ENCODE results near the gene TAF11L13.
"Not testable (repeated sequence)": the region's sequence is repeated elsewhere in the genome, so short reads cannot be mapped to it uniquely, and the experiment has no call there.

Gene TAF11L13

GRCh38 chr5:17631788-17632187 lies at the start of gene TAF11L13:
TSS of gene TAF11L13 (plus strand) at chr5:17632088.
- DNase-seq (ENCODE audit: low spot score), result not testable (repeated sequence)

- not testable (repeated sequence) for DNase-seq (ENCODE audit: low spot score)
Observed at GRCh38 chr5:17585658-17586057, 46.2 kb upstream of the TAF11L13 start, which contains the start of gene TAF11L7. TSS of gene TAF11L7 (minus strand) at chr5:17585758.

GRCh38 chr5:17590860-17591259 lies 41.0 kb upstream of the TAF11L13 start, which contains the start of gene TAF11L8:
TSS of gene TAF11L8 (minus strand) at chr5:17590960.
- DNase-seq (ENCODE audit: low spot score), result not testable (repeated sequence)

- not testable (repeated sequence) for DNase-seq (ENCODE audit: low spot score)
Observed at GRCh38 chr5:17594255-17594654, 37.6 kb upstream of the TAF11L13 start, which contains the start of gene TAF11L9. TSS of gene TAF11L9 (minus strand) at chr5:17594394.

- not testable (repeated sequence) for DNase-seq (ENCODE audit: low spot score)
Observed at GRCh38 chr5:17597728-17598127, 34.2 kb upstream of the TAF11L13 start, which contains the start of gene TAF11L10. TSS of gene TAF11L10 (minus strand) at chr5:17597828.

GRCh38 chr5:17603880-17604279 lies 28.0 kb upstream of the TAF11L13 start, which contains the start of gene TAF11L11:
TSS of gene TAF11L11 (plus strand) at chr5:17604183.
- not testable (repeated sequence) for DNase-seq (ENCODE audit: low spot score)

GRCh38 chr5:17604951-17605350 lies 26.9 kb upstream of the TAF11L13 start:
- no peak for DNase-seq (ENCODE audit: low spot score)
- no peak for TF ChIP-seq CTCF (IDR thresholded peaks at IDR 0.05; ENCODE audit: extremely low read depth, missing control alignments)

GRCh38 chr5:17607461-17607860 lies 24.4 kb upstream of the TAF11L13 start:
- DNase-seq (ENCODE audit: low spot score), result not testable (repeated sequence)

GRCh38 chr5:17610092-17610491 lies 21.8 kb upstream of the TAF11L13 start, which contains the start of gene TAF11L12:
TSS of gene TAF11L12 (plus strand) at chr5:17610392.
- not testable (repeated sequence) for DNase-seq (ENCODE audit: low spot score)

- TF ChIP-seq CTCF (IDR thresholded peaks at IDR 0.05; ENCODE audit: extremely low read depth, missing control alignments), result no peak
- no peak for DNase-seq (ENCODE audit: low spot score)
Observed at GRCh38 chr5:17614872-17615605, 16.8 kb upstream of the TAF11L13 start.

GRCh38 chr5:17619354-17619753 lies 12.5 kb upstream of the TAF11L13 start:
- no peak for DNase-seq (ENCODE audit: low spot score)
- TF ChIP-seq CTCF (IDR thresholded peaks at IDR 0.05; ENCODE audit: extremely low read depth, missing control alignments), result no peak

- no peak for TF ChIP-seq CTCF (IDR thresholded peaks at IDR 0.05; ENCODE audit: extremely low read depth, missing control alignments)
- DNase-seq (ENCODE audit: low spot score), result no peak
Observed at GRCh38 chr5:17620627-17621026, 11.3 kb upstream of the TAF11L13 start.

Measured in GM20000 (cell line).